HG03196 (cell line): Measurements from ENCODE around the gene FAM110A.

Experiments
- ATAC-seq: cut with Tn5 transposase; IDR thresholded peaks from one replicate; pipeline ENCODE4 v1.9.1; 2021; ENCODE audit not compliant: unreplicated experiment

The FAM110A gene

GRCh38 chr20:870758-871157 lies 37.2 kb downstream of the FAM110A start:
- no peak for ATAC-seq

- ATAC-seq = no peak
Observed at GRCh38 chr20:871436-871835, 37.9 kb downstream of the FAM110A start.

- ATAC-seq = no peak
Observed at GRCh38 chr20:871948-872347, 38.4 kb downstream of the FAM110A start.

- no peak for ATAC-seq
Observed at GRCh38 chr20:872855-873520, 39.5 kb downstream of the FAM110A start.

- no peak for ATAC-seq
Observed at GRCh38 chr20:873875-874607, 40.5 kb downstream of the FAM110A start.

GRCh38 chr20:875115-875514 lies 41.6 kb downstream of the FAM110A start:
- no peak for ATAC-seq

- no peak for ATAC-seq
Observed at GRCh38 chr20:877814-878213, 44.3 kb downstream of the FAM110A start.

GRCh38 chr20:878511-879307 lies 45.2 kb downstream of the FAM110A start:
- ATAC-seq = no peak

DNA sequence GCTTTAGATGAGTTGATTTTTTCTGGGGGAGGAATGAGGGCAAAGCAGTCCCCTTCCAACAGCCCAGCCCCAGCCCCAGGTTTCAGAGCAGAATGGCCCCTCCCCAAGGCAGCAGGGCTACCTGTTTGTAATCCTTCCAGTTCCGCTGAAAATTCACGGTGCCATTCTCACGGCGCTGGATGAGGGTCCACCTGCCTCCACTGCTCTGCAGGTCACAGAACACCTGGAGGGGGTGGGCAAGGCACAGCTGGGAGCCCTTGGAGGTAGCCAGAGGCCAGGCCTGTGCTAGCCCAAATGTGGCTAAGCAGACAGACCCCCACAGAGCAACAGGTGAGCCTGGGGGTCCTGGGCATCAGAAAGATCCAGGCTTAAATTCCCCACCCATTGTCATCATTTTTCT lies 46.1 kb downstream of the FAM110A start:
- no peak for ATAC-seq

GRCh38 chr20:881051-881782 lies 47.7 kb downstream of the FAM110A start:
- ATAC-seq = no peak

DNA sequence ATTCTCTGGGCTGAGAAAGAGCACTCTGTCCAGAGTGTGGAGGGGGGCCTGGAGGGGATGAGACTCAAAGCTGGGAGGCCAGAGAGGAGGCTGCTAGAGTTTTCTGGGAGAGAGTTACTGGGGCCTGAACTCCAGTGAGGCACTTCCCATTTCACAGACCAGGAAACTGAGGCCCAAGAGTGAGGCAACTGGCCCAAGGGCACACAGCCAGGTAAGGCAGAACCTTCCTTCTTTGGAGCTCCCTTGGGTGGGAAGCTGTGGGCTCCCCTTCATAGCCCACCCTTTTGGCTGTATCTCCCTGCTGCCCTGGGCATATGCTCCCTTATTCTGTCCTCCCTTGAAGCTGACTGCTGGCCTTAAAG lies 48.2 kb downstream of the FAM110A start:
- no peak for ATAC-seq

DNA sequence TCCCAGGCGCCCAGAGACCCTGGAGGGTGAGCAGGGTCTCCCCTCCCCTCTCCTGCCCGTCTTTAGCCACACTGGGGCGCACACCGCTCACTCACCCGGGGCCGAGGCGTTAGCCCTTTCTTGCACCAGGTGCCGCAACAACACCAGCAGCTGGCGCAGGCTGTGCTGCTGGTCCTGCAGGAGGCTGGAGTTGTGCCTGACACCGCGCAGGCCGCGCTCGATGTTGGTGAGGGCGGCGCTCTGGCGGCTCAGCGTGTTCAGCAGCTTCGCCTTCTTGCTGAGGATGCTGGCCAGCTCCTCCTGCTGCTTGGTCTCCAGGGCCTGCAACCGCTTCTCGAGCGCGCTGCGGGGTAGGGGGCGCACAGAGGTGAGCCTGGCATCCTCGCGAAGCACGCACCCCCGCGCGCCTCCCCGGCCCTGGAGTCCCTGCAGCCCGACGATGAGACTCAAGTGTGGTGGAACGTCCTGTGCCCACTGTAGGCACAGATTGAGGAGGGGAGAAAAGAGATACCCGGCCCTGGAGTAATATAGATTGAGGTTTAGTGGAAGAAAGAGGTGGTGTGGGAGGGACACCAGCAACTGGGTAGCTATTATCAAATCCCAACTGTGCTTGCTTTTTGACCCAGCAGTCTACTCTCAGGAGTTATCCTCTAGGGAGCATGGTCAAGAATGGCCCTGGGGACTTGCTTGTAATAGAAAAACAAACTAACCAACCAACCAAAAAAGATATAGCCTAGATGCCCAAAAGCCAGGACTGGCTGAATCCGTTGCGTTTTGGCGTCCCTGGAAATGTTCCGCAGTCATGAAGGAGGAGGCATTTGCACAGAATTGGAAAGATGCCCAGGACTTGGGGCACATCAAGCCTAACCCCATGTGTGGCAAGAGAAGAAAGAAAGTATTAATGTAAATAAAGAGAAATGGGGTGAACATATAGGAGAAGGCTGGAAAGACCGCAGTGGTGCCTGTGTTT lies 51.8 kb downstream of the FAM110A start:
- no peak for ATAC-seq

DNA sequence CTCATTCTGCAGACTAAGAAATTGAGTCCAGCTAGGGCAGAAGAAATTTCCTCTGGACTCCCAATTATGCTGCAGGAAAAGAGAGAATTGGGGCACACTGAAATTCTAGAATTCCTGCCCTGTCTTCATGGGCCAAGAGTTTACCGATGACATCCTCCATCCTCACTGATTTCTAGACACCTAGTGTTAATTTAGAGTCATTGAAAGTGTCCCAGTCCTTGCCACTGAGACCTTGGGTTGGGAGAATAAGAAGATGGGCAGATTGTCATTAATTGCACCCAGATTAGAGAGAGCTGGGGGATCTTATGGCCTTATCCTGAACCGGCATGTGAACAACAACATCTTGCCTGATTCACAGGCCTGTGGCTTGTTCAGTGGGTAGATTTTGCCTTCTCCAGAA lies 53.6 kb downstream of the FAM110A start:
- no peak for ATAC-seq

DNA sequence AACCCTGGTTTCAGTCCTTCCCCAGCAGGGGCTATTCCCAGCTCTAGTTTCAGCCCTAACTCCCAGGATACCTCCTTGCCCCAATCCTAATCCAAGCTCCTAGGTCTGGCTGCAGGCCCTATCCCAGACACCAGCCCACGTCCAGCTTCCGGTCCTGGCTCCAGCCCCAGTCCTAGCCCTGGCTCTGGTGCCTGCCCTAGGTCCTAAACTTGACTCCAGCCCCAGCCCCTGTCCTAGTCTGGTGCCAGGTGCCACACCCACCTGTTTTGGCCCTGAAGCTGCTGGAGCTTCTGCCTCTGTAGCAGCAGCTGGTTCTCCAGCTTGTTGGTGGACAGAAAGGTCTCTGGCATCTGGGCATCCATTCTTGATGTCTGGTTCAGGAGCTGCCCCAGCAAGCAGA lies 54.5 kb downstream of the FAM110A start:
- ATAC-seq = no peak

DNA sequence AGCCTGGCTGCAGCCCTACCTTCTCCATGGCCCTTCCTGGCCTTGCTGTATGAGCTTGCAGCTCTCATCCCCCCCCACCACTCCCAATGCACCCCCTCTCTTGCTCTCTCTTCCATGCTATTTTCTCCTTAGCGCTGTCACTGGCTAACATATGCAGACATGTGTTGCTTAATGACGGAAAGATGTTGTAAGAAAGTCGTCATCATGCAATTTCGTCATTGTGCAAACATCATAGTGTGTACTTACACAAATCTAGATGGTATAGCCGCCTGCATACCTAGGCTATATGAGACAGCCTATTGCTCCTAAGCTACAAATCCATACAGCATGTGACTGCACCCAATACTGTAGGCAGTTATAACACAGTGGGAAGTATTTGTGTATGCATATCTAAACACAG lies 55.6 kb downstream of the FAM110A start:
- no peak for ATAC-seq

GRCh38 chr20:889932-890463 lies 56.5 kb downstream of the FAM110A start:
- no peak for ATAC-seq

GRCh38 chr20:890666-891057 lies 57.1 kb downstream of the FAM110A start:
- no peak for ATAC-seq

- ATAC-seq = no peak
Observed at GRCh38 chr20:891058-891705, 57.7 kb downstream of the FAM110A start.

GRCh38 chr20:891706-892080 lies 58.2 kb downstream of the FAM110A start:
- no peak for ATAC-seq
